SU-DHL-6 (cell line): ENCODE results near the gene CERS6.

Experiments used
- H2AFZ ChIP-seq: fragments of 200-600 bp; sonication (generic); 2 replicates; pipeline ENCODE4 v1.6.1; 2014; ENCODE audit warnings: low read depth, mild to moderate bottlenecking, moderate library complexity, mixed read lengths, antibody characterized with exemption, low read length; ENCODE audit not compliant: severe bottlenecking
- H3F3A ChIP-seq: fragments of 200-600 bp; shearing (Covaris generic); 2 replicates; pipeline ENCODE4 v1.6.0; 2016; ENCODE audit warnings: antibody characterized with exemption, mild to moderate bottlenecking; ENCODE audit not compliant: insufficient read depth
- H3K27ac ChIP-seq: fragments of 200-600 bp; sonication (generic); 2 replicates; pipeline ENCODE4 v1.5.1; 2016; ENCODE audit warnings: low read depth, mild to moderate bottlenecking, low read length, moderate library complexity, mixed read lengths
- H3K27me3 ChIP-seq: fragments of 200-600 bp; sonication (generic), shearing (Covaris generic); 2 replicates; pipeline ENCODE4 v1.6.0; 2014; ENCODE audit warnings: mild to moderate bottlenecking, low read length
- H3K36me3 ChIP-seq: fragments of 200-600 bp; sonication (generic); 2 replicates; pipeline ENCODE4 v1.6.1; 2014; ENCODE audit warnings: mild to moderate bottlenecking, low read length, mixed read lengths
- H3K4me2 ChIP-seq: fragments of 300-600, 200-600 bp; shearing (Covaris generic), sonication (generic); 2 replicates; pipeline ENCODE4 v1.6.0; 2014; ENCODE audit warnings: low read length, low read depth, mild to moderate bottlenecking; ENCODE audit not compliant: poor library complexity, severe bottlenecking
- H3K4me3 ChIP-seq: fragments of 200-600 bp; sonication (generic); 2 replicates; pipeline ENCODE4 v1.5.1; 2014; ENCODE audit warnings: antibody characterized with exemption, low read length, mild to moderate bottlenecking, mixed read lengths; ENCODE audit not compliant: insufficient read depth, poor library complexity, severe bottlenecking
- H3K79me2 ChIP-seq: fragments of 200-600 bp; sonication (generic); 2 replicates; pipeline ENCODE4 v1.6.1; 2014; ENCODE audit warnings: mild to moderate bottlenecking, low read length, moderate library complexity; ENCODE audit not compliant: insufficient read depth
- H3K9ac ChIP-seq: fragments of 200-600 bp; sonication (generic); 2 replicates; pipeline ENCODE4 v1.7.0; 2014; ENCODE audit warnings: mild to moderate bottlenecking, low read length
- H3K9me2 ChIP-seq: fragments of 200-600 bp; sonication (generic); replicated peaks from 2 replicates; pipeline ENCODE4 v1.6.1; 2014; ENCODE audit warnings: low read length; ENCODE audit not compliant: insufficient read depth
- H3K9me3 ChIP-seq: fragments of 200-600 bp; sonication (generic); 2 replicates; pipeline ENCODE4 v1.6.1; 2014; ENCODE audit warnings: low read length, mixed read lengths; ENCODE audit not compliant: insufficient read depth
- H4K20me1 ChIP-seq: fragments of 200-600 bp; sonication (generic); 2 replicates; pipeline ENCODE4 v1.6.1; 2014; ENCODE audit warnings: low read depth, mild to moderate bottlenecking, antibody characterized with exemption, low read length, moderate library complexity, mixed read lengths
- EZH2phosphoT487 ChIP-seq: fragments of 200-600 bp; sonication (generic), shearing (Covaris generic); conservative IDR thresholded peaks from 2 replicates; pipeline ENCODE4 v1.6.1; 2018; ENCODE audit warnings: mild to moderate bottlenecking, antibody characterized with exemption, low read length, moderate library complexity, mixed read lengths
- TF ChIP-seq, protein P1 (sequence below): fragments of 200-600 bp; sonication (generic); IDR thresholded peaks from one replicate; pipeline ENCODE4 v1.5.1; 2017; ENCODE audit warnings: antibody characterized with exemption, mild to moderate bottlenecking, low read length, moderate library complexity; ENCODE audit not compliant: insufficient read depth, poor library complexity, severe bottlenecking

The CERS6 gene

DNA sequence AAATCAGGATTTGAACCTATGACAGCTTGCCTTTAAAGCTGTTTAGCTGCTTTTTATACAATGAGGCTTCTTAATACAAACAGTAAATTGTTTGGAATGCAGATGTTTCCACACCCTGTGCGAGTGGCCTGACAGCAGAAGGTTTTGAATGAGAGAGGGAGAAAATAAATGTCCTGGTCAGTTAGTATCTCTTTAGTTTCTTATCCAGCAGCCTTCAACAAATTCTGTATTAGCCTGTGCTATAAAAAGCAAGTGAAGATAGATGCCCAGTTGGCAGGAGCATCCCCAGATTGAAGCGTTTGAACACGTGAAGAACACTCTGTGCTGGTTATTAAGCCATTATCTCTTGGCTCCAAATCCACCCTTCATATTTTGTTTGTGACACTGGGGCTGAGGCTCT is 70.6 kb downstream of the CERS6 start:
- Histone ChIP-seq H4K20me1 (no peaks in the 10 kb centered on the region), H3K9ac (no peak overlapping the region), H3K9me2 (no peaks in the 10 kb centered on the region), H2AFZ (no peak overlapping the region), H3K79me2 (no peaks in the 10 kb centered on the region), H3K36me3 (no peaks in the 10 kb centered on the region), H3K9me3 (no peaks in the 10 kb centered on the region), H3K4me2 (no peak overlapping the region), H3F3A (no peaks in the 10 kb centered on the region), H3K4me3 (no peak overlapping the region), H3K27ac (no peak overlapping the region), H3K27me3 (no peaks in the 10 kb centered on the region)
- TF ChIP-seq, protein P1, sequence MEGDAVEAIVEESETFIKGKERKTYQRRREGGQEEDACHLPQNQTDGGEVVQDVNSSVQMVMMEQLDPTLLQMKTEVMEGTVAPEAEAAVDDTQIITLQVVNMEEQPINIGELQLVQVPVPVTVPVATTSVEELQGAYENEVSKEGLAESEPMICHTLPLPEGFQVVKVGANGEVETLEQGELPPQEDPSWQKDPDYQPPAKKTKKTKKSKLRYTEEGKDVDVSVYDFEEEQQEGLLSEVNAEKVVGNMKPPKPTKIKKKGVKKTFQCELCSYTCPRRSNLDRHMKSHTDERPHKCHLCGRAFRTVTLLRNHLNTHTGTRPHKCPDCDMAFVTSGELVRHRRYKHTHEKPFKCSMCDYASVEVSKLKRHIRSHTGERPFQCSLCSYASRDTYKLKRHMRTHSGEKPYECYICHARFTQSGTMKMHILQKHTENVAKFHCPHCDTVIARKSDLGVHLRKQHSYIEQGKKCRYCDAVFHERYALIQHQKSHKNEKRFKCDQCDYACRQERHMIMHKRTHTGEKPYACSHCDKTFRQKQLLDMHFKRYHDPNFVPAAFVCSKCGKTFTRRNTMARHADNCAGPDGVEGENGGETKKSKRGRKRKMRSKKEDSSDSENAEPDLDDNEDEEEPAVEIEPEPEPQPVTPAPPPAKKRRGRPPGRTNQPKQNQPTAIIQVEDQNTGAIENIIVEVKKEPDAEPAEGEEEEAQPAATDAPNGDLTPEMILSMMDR: no peak
- no peak for TF ChIP-seq EZH2phosphoT487

DNA sequence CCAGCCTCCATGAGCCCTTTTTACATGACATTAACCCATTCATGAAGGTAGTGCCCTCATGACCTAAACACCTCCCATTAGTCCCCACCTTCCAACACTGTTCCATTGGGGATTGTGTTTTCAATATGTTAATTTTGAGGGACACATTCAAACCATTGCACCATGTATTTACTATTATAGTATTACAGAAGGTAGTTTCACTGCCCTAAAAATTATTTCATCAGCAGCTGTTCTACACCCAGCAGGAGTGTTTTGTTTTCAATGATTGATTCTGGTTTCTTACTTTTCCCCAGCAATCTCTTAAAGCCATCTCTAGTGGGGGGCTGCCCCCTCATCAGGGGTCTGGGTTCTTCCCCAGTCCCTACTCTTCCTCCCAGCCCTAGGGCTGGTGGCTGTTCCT is 71.9 kb downstream of the CERS6 start:
- TF ChIP-seq, protein P1: no peak
- no peak for TF ChIP-seq EZH2phosphoT487
- no peak overlapping the region for H2AFZ ChIP-seq
- H3K9me3 ChIP-seq: no peaks in the 10 kb centered on the region
- H3K4me2 ChIP-seq: no peak overlapping the region
- H3K27ac ChIP-seq: no peak overlapping the region
- H3K4me3 ChIP-seq: no peak overlapping the region
- no peaks in the 10 kb centered on the region for H3F3A ChIP-seq
- no peaks in the 10 kb centered on the region for H3K36me3 ChIP-seq
- H3K27me3 ChIP-seq: no peaks in the 10 kb centered on the region
- H3K9ac ChIP-seq: no peak overlapping the region
- no peaks in the 10 kb centered on the region for H4K20me1 ChIP-seq
- no peaks in the 10 kb centered on the region for H3K79me2 ChIP-seq
- no peaks in the 10 kb centered on the region for H3K9me2 ChIP-seq

DNA sequence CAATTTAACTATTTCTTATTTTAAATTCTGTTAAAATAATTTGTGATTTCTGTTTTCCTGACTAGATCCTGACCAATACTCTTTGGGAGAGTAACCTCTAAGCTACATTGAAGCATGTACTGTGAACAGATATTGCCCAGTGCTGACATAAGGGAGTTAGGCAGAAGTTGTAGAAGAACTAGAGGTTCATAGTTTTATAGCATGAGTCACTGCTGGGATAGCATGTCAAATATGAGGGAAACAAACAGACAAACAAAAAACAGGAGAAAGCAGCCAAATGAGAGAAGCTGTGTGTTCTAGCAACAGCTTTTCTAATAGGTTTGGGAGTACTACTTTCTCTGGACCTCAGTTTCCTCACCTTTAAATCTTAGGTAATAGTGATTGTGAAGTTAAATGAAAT is 72.4 kb downstream of the CERS6 start:
- Histone ChIP-seq H3F3A (no peaks in the 10 kb centered on the region), H3K9me2 (no peaks in the 10 kb centered on the region), H3K36me3 (no peaks in the 10 kb centered on the region), H4K20me1 (no peaks in the 10 kb centered on the region), H3K9me3 (no peaks in the 10 kb centered on the region), H3K9ac (no peak overlapping the region), H2AFZ (no peak overlapping the region), H3K79me2 (no peaks in the 10 kb centered on the region), H3K4me3 (no peak overlapping the region), H3K27ac (no peak overlapping the region), H3K4me2 (no peak overlapping the region), H3K27me3 (no peaks in the 10 kb centered on the region)
- TF ChIP-seq, protein P1: no peak
- no peak for TF ChIP-seq EZH2phosphoT487
